ENCODE data around the gene LOX. TPM values are rescaled to one million over a fixed set of nuclear protein-coding genes. Genes with fewer than 3 reads are reported as not detected.

Gene LOX
- total and polyA plus RNA-seq, 9 of the 15 experiments (the other 6 are each of a cell fraction or from before 2014, with no cell fraction given): 0.06 to 0.09 TPM; not detected in 7

GRCh38 chr5:122101636-122102285, 23.7 kb upstream of the LOX start (continued):
- TF ChIP-seq ZNF407 (IDR thresholded peaks at IDR 0.05; ENCODE audit: low read depth) (no peak), CTCF (IDR thresholded peaks at IDR 0.05 in 2 of 3, conservative IDR thresholded peaks at IDR 0.05 in 1 of 3; ENCODE audit: insufficient read depth in 2 of 3, low read depth in 1 of 3, low read length in 3 of 3) (peak; percentile 33 to 66 (median 49); a peak in 5 of 6 replicates), ZNF57 (CRISPR knock-in tag; IDR thresholded peaks at IDR 0.05) (no peak), RAD21 (CRISPR knock-in tag; conservative IDR thresholded peaks at IDR 0.05 in 1 of 2, IDR thresholded peaks at IDR 0.05 in 1 of 2) (peak; percentile 38 to 67), SMC3 (conservative IDR thresholded peaks at IDR 0.05; ENCODE audit: insufficient read depth, low read depth, low read length) (peak; percentile 39; the same call in 1 of the 2 replicates), TEAD2 (tag; IDR thresholded peaks at IDR 0.05) (no peak), STAT5B (CRISPR knock-in tag; IDR thresholded peaks at IDR 0.05) (no peak), SFPQ (IDR thresholded peaks at IDR 0.05; ENCODE audit: low read depth, low read length) (no peak)

Data from K562 (cell line).